KMS-11 (cell line): ENCODE data around the gene UNK.

ENCODE experiments used
- H2AFZ ChIP-seq: fragments of 200-600 bp; sonication (generic); 2 replicates; pipeline ENCODE4 v1.6.1; 2016; ENCODE audit warnings: antibody characterized with exemption, mixed run types, low read depth
- H3K27ac ChIP-seq: fragments of 200-600 bp; sonication (generic); 2 replicates; pipeline ENCODE4 v1.6.1; 2016; ENCODE audit warnings: mild to moderate bottlenecking, mixed run types
- H3K27me3 ChIP-seq: fragments of 200-600 bp; sonication (generic); 2 replicates; pipeline ENCODE4 v1.6.1; 2017; ENCODE audit warnings: mild to moderate bottlenecking, low read depth, mixed run types, moderate library complexity; ENCODE audit not compliant: insufficient read depth
- H3K36me3 ChIP-seq: fragments of 200-600 bp; sonication (generic); 2 replicates; pipeline ENCODE4 v1.6.1; 2017; ENCODE audit warnings: mild to moderate bottlenecking, mixed run types; ENCODE audit not compliant: insufficient read depth
- H3K4me1 ChIP-seq: fragments of 200-600 bp; sonication (generic); 2 replicates; pipeline ENCODE4 v1.6.1; 2016; ENCODE audit warnings: mild to moderate bottlenecking, low read depth, mixed run types; ENCODE audit not compliant: poor library complexity, severe bottlenecking
- H3K4me2 ChIP-seq: fragments of 200-600 bp; sonication (generic); 2 replicates; pipeline ENCODE4 v1.7.0; 2016; ENCODE audit warnings: mild to moderate bottlenecking, mixed run types
- H3K4me3 ChIP-seq: fragments of 200-600 bp; sonication (generic); IDR thresholded peaks from 2 replicates; pipeline ENCODE4 v1.6.1; 2017; ENCODE audit warnings: low read depth, low read length, mixed read lengths; ENCODE audit not compliant: insufficient read depth
- H3K79me2 ChIP-seq: fragments of 200-600 bp; sonication (generic); 2 replicates; pipeline ENCODE4 v1.6.1; 2016; ENCODE audit warnings: low read depth, mixed run types; ENCODE audit not compliant: insufficient read depth
- H3K9ac ChIP-seq: fragments of 200-600 bp; sonication (generic); 2 replicates; pipeline ENCODE4 v1.6.1; 2016; ENCODE audit warnings: mild to moderate bottlenecking, mixed run types
- H4K20me1 ChIP-seq: fragments of 200-600 bp; sonication (generic); 2 replicates; pipeline ENCODE4 v1.6.1; 2016; ENCODE audit warnings: mild to moderate bottlenecking, mixed run types; ENCODE audit not compliant: insufficient read depth
- CTCF ChIP-seq: fragments of 200-600 bp; sonication (generic); conservative IDR thresholded peaks from 2 replicates; pipeline ENCODE4 v1.6.1; 2017; ENCODE audit warnings: low read depth, mild to moderate bottlenecking, antibody characterized with exemption, low read length, moderate library complexity, mixed read lengths

UNK gene

GRCh38 chr17:75784473-75785015, at the start of gene UNK:
Gene UNK (plus strand): TSS chr17:75784806. CDS start chr17:75784881, 75 bp downstream.
- Histone ChIP-seq H3K9ac (peak within 1 kb of the TSS; percentile 96), H3K79me2 (peaks cover 30% of the 10 kb centered on the region), H3K4me3 (no peak within 1 kb of the TSS), H3K27ac (peak within 1 kb of the TSS; percentile 98), H3K36me3 (no peaks in the 10 kb centered on the region), H3K4me2 (peak within 1 kb of the TSS; percentile 97), H3K4me1 (peaks cover 39% of the 10 kb centered on the region), H2AFZ (peak within 1 kb of the TSS; percentile 82), H3K27me3 (no peaks in the 10 kb centered on the region), H4K20me1 (no peaks in the 10 kb centered on the region)
- no peak for TF ChIP-seq CTCF

GRCh38 chr17:75736173-75736835, 48.3 kb upstream of the UNK start:
- no peaks in the 10 kb centered on the region for H3K36me3 ChIP-seq
- no peak for TF ChIP-seq CTCF
- H3K79me2 ChIP-seq = no peaks in the 10 kb centered on the region
- H3K27ac ChIP-seq = no peak overlapping the region
- H3K4me1 ChIP-seq = peaks cover 5% of the 10 kb centered on the region
- H4K20me1 ChIP-seq = no peaks in the 10 kb centered on the region
- H3K4me2 ChIP-seq = no peak overlapping the region
- H2AFZ ChIP-seq = no peak overlapping the region
- H3K9ac ChIP-seq = no peak overlapping the region
- H3K4me3 ChIP-seq = no peak overlapping the region
- peaks cover 3% of the 10 kb centered on the region; the same call in 1 of the 2 replicates for H3K27me3 ChIP-seq

- H3K79me2 ChIP-seq = no peaks in the 10 kb centered on the region
- H3K27ac ChIP-seq = no peak overlapping the region
- no peak overlapping the region for H3K4me2 ChIP-seq
Measured at GRCh38 chr17:75737133-75737962, 47.3 kb upstream of the UNK start.

More at GRCh38 chr17:75737133-75737962, 47.3 kb upstream of the UNK start:
- Histone ChIP-seq H3K4me1 (peaks cover 5% of the 10 kb centered on the region), H3K4me3 (no peak overlapping the region), H2AFZ (no peak overlapping the region), H3K9ac (no peak overlapping the region), H3K36me3 (no peaks in the 10 kb centered on the region), H4K20me1 (no peaks in the 10 kb centered on the region), H3K27me3 (peaks cover 11% of the 10 kb centered on the region)
- no peak for TF ChIP-seq CTCF
